HepG2 (cell line): ENCODE results near the gene ANKRD39. TPM values are rescaled to one million over a fixed set of nuclear protein-coding genes. Genes with fewer than 3 reads are reported as not detected.

Experiments used
- ARNT2 ChIP-seq: sonication (generic); formaldehyde crosslinking; IDR thresholded peaks from 2 replicates; pipeline ENCODE4 v1.8.0; 2022; ENCODE audit warnings: mild to moderate bottlenecking, low read depth, missing genetic modification reagents, moderate library complexity
- CBX2 ChIP-seq, 2 experiments: fragments of 200-600 bp in 1 of 2; sonication (generic); formaldehyde crosslinking in 1 of 2; IDR thresholded peaks; 2 replicates each; pipeline versions ENCODE4 v1.7.0 to v1.8.1; 2018 to 2022; ENCODE audit warnings: low read depth in 2 of 2, low read length in 1 of 2, mild to moderate bottlenecking in 1 of 2, missing genetic modification reagents in 1 of 2
- CENPT ChIP-seq: sonication (generic); formaldehyde crosslinking; IDR thresholded peaks from 2 replicates; pipeline ENCODE4 v1.8.0; 2022; ENCODE audit warnings: low read depth, mild to moderate bottlenecking, moderate library complexity, missing genetic modification reagents
- EZH2 ChIP-seq: conservative IDR thresholded peaks from 2 replicates; pipeline ENCODE4 v1.6.1; 2012; ENCODE audit warnings: mild to moderate bottlenecking, low read depth, low read length, moderate library complexity
- FOXP4 ChIP-seq: sonication (generic); formaldehyde crosslinking; IDR thresholded peaks from 2 replicates; pipeline ENCODE4 v1.4.0; 2020; ENCODE audit warnings: missing genetic modification reagents
- HNF1A ChIP-seq, 2 experiments: sonication (generic) in 1 of 2; formaldehyde crosslinking in 1 of 2; IDR thresholded peaks; 2 replicates each; pipeline versions ENCODE4 v1.4.0 to v1.6.1; 2016 to 2020; ENCODE audit warnings: borderline replicate concordance in 1 of 2, low read depth in 1 of 2, mild to moderate bottlenecking in 1 of 2, missing genetic modification reagents in 1 of 2
- HOMEZ ChIP-seq: IDR thresholded peaks from 2 replicates; pipeline ENCODE4 v1.6.1; 2016; ENCODE audit warnings: low read depth
- LBX2 ChIP-seq: sonication (generic); formaldehyde crosslinking; IDR thresholded peaks from 2 replicates; pipeline ENCODE4 v1.5.0; 2020; ENCODE audit warnings: missing genetic modification reagents, mild to moderate bottlenecking, borderline replicate concordance
- NFIC ChIP-seq: IDR thresholded peaks from 2 replicates; pipeline ENCODE4 v1.6.1; 2012; ENCODE audit warnings: mild to moderate bottlenecking, low read length, inconsistent platforms
- STAT5B ChIP-seq: sonication (generic); formaldehyde crosslinking; IDR thresholded peaks from 2 replicates; pipeline ENCODE4 v1.4.0; 2020; ENCODE audit warnings: missing genetic modification reagents
- ZBED4 ChIP-seq: sonication (generic); formaldehyde crosslinking; IDR thresholded peaks from 2 replicates; pipeline ENCODE4 v1.4.0; 2020; ENCODE audit warnings: missing genetic modification reagents, borderline replicate concordance
- ZKSCAN5 ChIP-seq: sonication (generic); formaldehyde crosslinking; IDR thresholded peaks from 2 replicates; pipeline ENCODE4 v1.5.1; 2020; ENCODE audit warnings: mild to moderate bottlenecking, missing genetic modification reagents
- ZNF501 ChIP-seq: sonication (generic); formaldehyde crosslinking; IDR thresholded peaks from 2 replicates; pipeline ENCODE4 v1.5.1; 2020; ENCODE audit warnings: mild to moderate bottlenecking, moderate library complexity, missing genetic modification reagents
- ZNF556 ChIP-seq: sonication (generic); formaldehyde crosslinking; IDR thresholded peaks from 2 replicates; pipeline ENCODE4 v1.4.0; 2020; ENCODE audit warnings: mild to moderate bottlenecking, missing genetic modification reagents, borderline replicate concordance
- polyA plus RNA-seq, 8 experiments: library from polyadenylated mRNA; depleted of rRNA in 3 of 8; stranded (reverse) in 7 of 8; unstranded in 1 of 8; fragments of >200 nt; fragmentation: Illumina TruSeq in 4 of 8; extraction: Trizol in 4 of 8; gene quantifications; 2 replicates each; pipeline versions ENCODE4 v1.2.1 to v1.2.3, GENCODE V29; 2011 to 2016; ENCODE audit warnings: low read depth in 4 of 8, missing spikeins in 1 of 8, mixed read lengths in 1 of 8; ENCODE audit not compliant: insufficient read depth in 1 of 8
- total RNA-seq, 5 experiments: library from RNA; depleted of rRNA; stranded (reverse); fragments of >200 nt; fragmentation: Illumina TruSeq; extraction: Trizol; gene quantifications; 2 replicates each; pipeline ENCODE4 v1.2.3, GENCODE V29; 2016; ENCODE audit warnings: low read depth in 1 of 5

The ANKRD39 gene
- total and polyA plus RNA-seq, 2 of the 13 experiments (the other 11 are each of a cell fraction or from before 2014, with no cell fraction given), result 23.2 to 24.8 TPM

- TF ChIP-seq HOMEZ (CRISPR knock-in tag) (no peak), FOXP4 (CRISPR knock-in tag) (no peak), ARNT2 (CRISPR knock-in tag) (no peak), EZH2 (no peak), ZBED4 (CRISPR knock-in tag) (no peak), ZKSCAN5 (no peak), CBX2 (IDR thresholded peaks at IDR 0.05; ENCODE audit: low read depth, low read length) (no peak), CBX2 (CRISPR knock-in tag; IDR thresholded peaks at IDR 0.05; ENCODE audit: low read depth) (no peak), NFIC (no peak), HNF1A (IDR thresholded peaks at IDR 0.05; ENCODE audit: low read depth) (0 out of 2 replicates have a peak, but pooled peaks have one; percentile 19), HNF1A (CRISPR knock-in tag; IDR thresholded peaks at IDR 0.05; ENCODE audit: borderline replicate concordance) (no peak; the same call in 1 of the 2 replicates), CENPT (CRISPR knock-in tag) (no peak), LBX2 (no peak), ZNF501 (peak; percentile 91), ZNF556 (peak; percentile 22; the same call in 1 of the 2 replicates), STAT5B (CRISPR knock-in tag) (no peak)
Observed at GRCh38 chr2:96815326-96816126, 42.3 kb downstream of the ANKRD39 start (continued).
